ENCODE data around the gene CPB2. TPM values are rescaled to one million over a fixed set of nuclear protein-coding genes. Genes with fewer than 3 reads are reported as not detected.

The CPB2 gene
- total RNA-seq, 1 experiment from 2014 or later = 0.15 TPM

DNA sequence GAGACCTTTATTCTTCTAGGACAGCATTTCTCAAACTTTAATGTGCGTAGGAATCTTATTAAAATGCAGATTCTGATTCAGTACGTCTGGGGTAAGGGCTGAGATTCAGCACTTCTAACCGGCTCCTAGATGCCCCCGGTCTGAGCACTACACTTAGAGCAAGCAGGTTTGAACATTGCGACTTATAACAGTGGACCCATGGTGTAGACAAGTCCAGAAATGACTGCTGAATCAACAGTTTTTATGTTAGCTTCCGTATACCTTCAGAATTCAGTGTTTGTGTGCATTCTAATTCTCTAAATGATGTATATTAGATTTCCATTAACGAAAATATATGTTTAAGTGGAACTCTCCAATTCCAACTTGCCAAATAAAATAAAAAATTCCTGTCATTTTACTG lies 17.5 kb upstream of the CPB2 start:
- Histone ChIP-seq H3K79me2 (ENCODE audit: insufficient read depth, low read length) (no peaks in the 10 kb centered on the region), H3K4me3 (replicated peaks in 1 of 2; ENCODE audit: low read depth in 1 of 2, low read length in 2 of 2) (no peak overlapping the region), H3K4me2 (ENCODE audit: low read length) (no peak overlapping the region), H3K4me1 (ENCODE audit: control insufficient read depth in 1 of 2, insufficient read depth in 2 of 2, low read length in 2 of 2) (peaks cover 11 to 15% of the 10 kb centered on the region in 2 experiments), H3K27me3 (ENCODE audit: insufficient read depth, low read length) (peaks cover 6% of the 10 kb centered on the region; the same call in 1 of the 2 replicates), H4K20me1 (ENCODE audit: insufficient read depth) (no peaks in the 10 kb centered on the region), H3K27ac (ENCODE audit: low read depth, low read length) (no peak overlapping the region), H3K36me3 (ENCODE audit: control insufficient read depth in 1 of 2, insufficient read depth in 2 of 2, low read length in 2 of 2) (no peaks in the 10 kb centered on the region), H3K9me3 (ENCODE audit: control insufficient read depth in 1 of 2, insufficient read depth in 1 of 2, low read depth in 1 of 2, low read length in 2 of 2) (no peaks in the 10 kb centered on the region), H3K9ac (ENCODE audit: low read length) (no peak overlapping the region), H3K9me2 (ENCODE audit: insufficient read depth) (no peaks in the 10 kb centered on the region), H2AFZ (ENCODE audit: low read depth, low read length, poor library complexity, severe bottlenecking) (no peak overlapping the region)
- BruUV-seq (replicated peaks) = no TSS peak
- TF ChIP-seq EZH2 (IDR thresholded peaks at IDR 0.05) (no peak), ELF1 (IDR thresholded peaks at IDR 0.05; ENCODE audit: borderline replicate concordance, low read depth) (no peak)
- TF ChIP-seq, protein P1, sequence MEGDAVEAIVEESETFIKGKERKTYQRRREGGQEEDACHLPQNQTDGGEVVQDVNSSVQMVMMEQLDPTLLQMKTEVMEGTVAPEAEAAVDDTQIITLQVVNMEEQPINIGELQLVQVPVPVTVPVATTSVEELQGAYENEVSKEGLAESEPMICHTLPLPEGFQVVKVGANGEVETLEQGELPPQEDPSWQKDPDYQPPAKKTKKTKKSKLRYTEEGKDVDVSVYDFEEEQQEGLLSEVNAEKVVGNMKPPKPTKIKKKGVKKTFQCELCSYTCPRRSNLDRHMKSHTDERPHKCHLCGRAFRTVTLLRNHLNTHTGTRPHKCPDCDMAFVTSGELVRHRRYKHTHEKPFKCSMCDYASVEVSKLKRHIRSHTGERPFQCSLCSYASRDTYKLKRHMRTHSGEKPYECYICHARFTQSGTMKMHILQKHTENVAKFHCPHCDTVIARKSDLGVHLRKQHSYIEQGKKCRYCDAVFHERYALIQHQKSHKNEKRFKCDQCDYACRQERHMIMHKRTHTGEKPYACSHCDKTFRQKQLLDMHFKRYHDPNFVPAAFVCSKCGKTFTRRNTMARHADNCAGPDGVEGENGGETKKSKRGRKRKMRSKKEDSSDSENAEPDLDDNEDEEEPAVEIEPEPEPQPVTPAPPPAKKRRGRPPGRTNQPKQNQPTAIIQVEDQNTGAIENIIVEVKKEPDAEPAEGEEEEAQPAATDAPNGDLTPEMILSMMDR (IDR thresholded peaks at IDR 0.05 in 2 of 3, conservative IDR thresholded peaks at IDR 0.05 in 1 of 3; ENCODE audit: borderline replicate concordance in 1 of 3, insufficient read depth in 1 of 3, low read depth in 2 of 3, low read length in 2 of 3) = no peak
- no peak for DNase-seq (ENCODE audit: low read depth, low spot score)
- CTCF ChIA-PET = no interaction called here
- ATAC-seq = no peak
- RAD21 ChIA-PET (ENCODE audit: low non-redundant PET in 1 of 2, low total read pairs in 2 of 2, uncharacterized antibody in 2 of 2, unreplicated experiment in 2 of 2) = no interaction called here
- POLR2A ChIA-PET = no interaction called here
- intact Hi-C loops (cut with micrococcal nuclease) = loop anchor here (10.0 kb wide), 1 partner anchor 198 kb away; no protein-coding TSS in a partner anchor

DNA sequence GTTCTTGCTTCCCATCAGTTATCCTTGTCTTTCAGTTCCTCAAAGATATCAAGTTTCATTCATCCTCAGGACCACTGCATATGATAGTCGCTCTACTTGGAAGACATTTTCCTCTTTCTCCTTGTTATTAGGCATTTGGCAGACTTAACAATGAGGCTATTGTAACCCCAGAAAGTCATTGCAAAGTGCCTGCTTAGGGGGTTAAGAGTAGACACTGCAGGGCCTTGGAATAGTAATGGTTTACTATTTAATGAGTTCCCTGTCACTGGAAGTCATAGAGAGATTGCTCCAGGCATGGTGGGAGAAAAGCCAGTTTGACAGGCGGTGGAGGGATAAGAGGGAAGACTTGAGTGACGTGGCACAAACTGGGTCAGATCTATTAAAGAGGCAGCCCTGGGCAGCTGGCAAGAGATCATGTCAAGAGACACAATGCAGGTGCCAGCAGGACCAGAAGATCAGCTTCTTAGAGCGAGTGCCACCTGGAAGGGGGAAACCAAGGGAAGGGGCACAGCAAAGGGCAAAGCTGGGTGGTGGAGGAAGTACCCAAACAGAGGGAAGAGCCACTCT lies 16.8 kb upstream of the CPB2 start:
- ChIA-PET CTCF (no interaction called here), RAD21 (ENCODE audit: low non-redundant PET in 1 of 2, low total read pairs in 2 of 2, uncharacterized antibody in 2 of 2, unreplicated experiment in 2 of 2) (no interaction called here), POLR2A (no interaction called here)
- Histone ChIP-seq H3K4me3 (replicated peaks in 1 of 2; ENCODE audit: low read depth in 1 of 2, low read length in 2 of 2) (no peak overlapping the region), H3K79me2 (ENCODE audit: insufficient read depth, low read length) (no peaks in the 10 kb centered on the region), H3K9me2 (ENCODE audit: insufficient read depth) (no peaks in the 10 kb centered on the region), H3K27me3 (ENCODE audit: insufficient read depth, low read length) (peaks cover 6% of the 10 kb centered on the region; the same call in 1 of the 2 replicates), H4K20me1 (ENCODE audit: insufficient read depth) (no peaks in the 10 kb centered on the region), H3K4me1 (ENCODE audit: control insufficient read depth in 1 of 2, insufficient read depth in 2 of 2, low read length in 2 of 2) (peaks cover 11 to 15% of the 10 kb centered on the region in 2 experiments), H3K27ac (ENCODE audit: low read depth, low read length) (no peak overlapping the region), H3K9me3 (ENCODE audit: control insufficient read depth in 1 of 2, insufficient read depth in 1 of 2, low read depth in 1 of 2, low read length in 2 of 2) (no peaks in the 10 kb centered on the region), H3K9ac (ENCODE audit: low read length) (no peak overlapping the region), H3K36me3 (ENCODE audit: control insufficient read depth in 1 of 2, insufficient read depth in 2 of 2, low read length in 2 of 2) (no peaks in the 10 kb centered on the region), H3K4me2 (ENCODE audit: low read length) (no peak overlapping the region), H2AFZ (ENCODE audit: low read depth, low read length, poor library complexity, severe bottlenecking) (no peak overlapping the region)
- no TSS peak for BruUV-seq (replicated peaks)
- TF ChIP-seq EZH2phosphoT487 (IDR thresholded peaks at IDR 0.05; ENCODE audit: borderline replicate concordance) = no peak
- TF ChIP-seq, protein P2, sequence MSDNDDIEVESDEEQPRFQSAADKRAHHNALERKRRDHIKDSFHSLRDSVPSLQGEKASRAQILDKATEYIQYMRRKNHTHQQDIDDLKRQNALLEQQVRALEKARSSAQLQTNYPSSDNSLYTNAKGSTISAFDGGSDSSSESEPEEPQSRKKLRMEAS (IDR thresholded peaks at IDR 0.05) = no peak
- no peak for TF ChIP-seq RAD21 (IDR thresholded peaks at IDR 0.05; ENCODE audit: low read depth)
- TF ChIP-seq ELF1 (IDR thresholded peaks at IDR 0.05; ENCODE audit: borderline replicate concordance, low read depth) = no peak
- TF ChIP-seq YY1 (IDR thresholded peaks at IDR 0.05; ENCODE audit: extremely low read depth, insufficient replicate concordance, low read depth, low read length) = no peak
- no peak for TF ChIP-seq ZFX (IDR thresholded peaks at IDR 0.05)
- TF ChIP-seq, protein P3, sequence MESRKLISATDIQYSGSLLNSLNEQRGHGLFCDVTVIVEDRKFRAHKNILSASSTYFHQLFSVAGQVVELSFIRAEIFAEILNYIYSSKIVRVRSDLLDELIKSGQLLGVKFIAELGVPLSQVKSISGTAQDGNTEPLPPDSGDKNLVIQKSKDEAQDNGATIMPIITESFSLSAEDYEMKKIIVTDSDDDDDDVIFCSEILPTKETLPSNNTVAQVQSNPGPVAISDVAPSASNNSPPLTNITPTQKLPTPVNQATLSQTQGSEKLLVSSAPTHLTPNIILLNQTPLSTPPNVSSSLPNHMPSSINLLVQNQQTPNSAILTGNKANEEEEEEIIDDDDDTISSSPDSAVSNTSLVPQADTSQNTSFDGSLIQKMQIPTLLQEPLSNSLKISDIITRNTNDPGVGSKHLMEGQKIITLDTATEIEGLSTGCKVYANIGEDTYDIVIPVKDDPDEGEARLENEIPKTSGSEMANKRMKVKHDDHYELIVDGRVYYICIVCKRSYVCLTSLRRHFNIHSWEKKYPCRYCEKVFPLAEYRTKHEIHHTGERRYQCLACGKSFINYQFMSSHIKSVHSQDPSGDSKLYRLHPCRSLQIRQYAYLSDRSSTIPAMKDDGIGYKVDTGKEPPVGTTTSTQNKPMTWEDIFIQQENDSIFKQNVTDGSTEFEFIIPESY (IDR thresholded peaks at IDR 0.05; ENCODE audit: extremely low read depth, insufficient replicate concordance, low read length) = no peak
- no peak for TF ChIP-seq CBX3 (IDR thresholded peaks at IDR 0.05; ENCODE audit: low read depth)
- no peak for TF ChIP-seq TCF7L2 (IDR thresholded peaks at IDR 0.05; ENCODE audit: borderline replicate concordance, extremely low read depth, insufficient read depth, insufficient read length)
- no peak for TF ChIP-seq SIN3A (IDR thresholded peaks at IDR 0.05; ENCODE audit: low read depth)
- TF ChIP-seq JUND (IDR thresholded peaks at IDR 0.05) = no peak
- TF ChIP-seq SRF (IDR thresholded peaks at IDR 0.05; ENCODE audit: low read depth) = no peak
- no peak for TF ChIP-seq FOSL1 (IDR thresholded peaks at IDR 0.05; ENCODE audit: low read depth)
- TF ChIP-seq, protein P4, sequence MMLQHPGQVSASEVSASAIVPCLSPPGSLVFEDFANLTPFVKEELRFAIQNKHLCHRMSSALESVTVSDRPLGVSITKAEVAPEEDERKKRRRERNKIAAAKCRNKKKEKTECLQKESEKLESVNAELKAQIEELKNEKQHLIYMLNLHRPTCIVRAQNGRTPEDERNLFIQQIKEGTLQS (IDR thresholded peaks at IDR 0.05) = no peak
- no peak for TF ChIP-seq EZH2 (IDR thresholded peaks at IDR 0.05)
- no peak for ATAC-seq
- intact Hi-C loops (cut with micrococcal nuclease) = loop anchor here (10.0 kb wide), 1 partner anchor 197 kb away; no protein-coding TSS in a partner anchor
- DNase-seq (ENCODE audit: low read depth, low spot score) = no peak

Data from HCT116 (cell line).